ENCODE measurements around the gene IRF2BP2.

Gene IRF2BP2

DNA sequence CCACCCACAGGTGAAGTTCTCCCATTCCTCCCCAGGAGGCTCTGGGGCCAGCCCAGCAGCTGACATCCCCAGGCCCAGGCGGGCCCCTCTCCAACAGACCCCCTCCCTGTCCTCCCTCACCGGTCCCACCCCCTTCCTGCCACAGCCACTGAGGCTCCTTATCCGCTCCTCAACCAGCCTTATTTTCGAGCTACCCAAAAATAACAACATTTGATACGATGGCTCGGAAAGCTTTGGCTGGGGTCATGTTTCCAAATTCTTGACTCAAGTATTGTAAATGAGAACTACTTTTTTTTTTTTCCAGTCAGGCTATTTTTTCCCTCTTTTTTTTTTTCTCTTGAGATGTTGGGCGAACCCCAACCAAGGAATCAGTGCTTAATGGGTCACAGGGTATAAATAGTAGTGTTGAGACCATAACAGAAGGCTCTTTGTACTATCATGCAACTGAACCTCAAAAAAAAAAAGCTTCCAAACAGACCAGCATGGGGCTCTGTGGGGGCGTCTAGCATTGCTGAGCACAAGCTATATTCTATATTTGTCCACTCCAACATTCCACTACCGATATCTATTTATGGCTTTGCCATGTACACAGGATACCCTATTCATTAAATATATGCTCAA is 27.2 kb downstream of the IRF2BP2 start:
- no peak for DNase-seq

DNA sequence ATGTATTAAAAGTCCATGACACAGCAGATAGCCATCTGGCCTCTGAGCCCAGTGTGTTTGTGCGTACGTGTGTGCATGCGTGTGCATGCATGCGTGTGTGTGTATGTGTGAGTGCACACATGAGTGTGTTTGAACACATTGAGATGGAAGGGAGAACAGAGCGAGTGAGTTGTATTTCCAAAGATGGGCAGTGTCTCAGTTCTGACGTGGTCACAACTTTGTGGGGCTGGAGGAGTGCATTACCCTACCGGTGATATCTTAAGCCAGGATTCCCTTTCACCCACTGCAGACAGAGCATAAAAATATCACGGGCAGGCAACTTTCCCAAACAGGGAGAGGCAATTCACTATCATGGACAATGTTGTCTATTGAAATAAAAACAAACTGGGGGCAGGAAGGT is 27.8 kb downstream of the IRF2BP2 start:
- no peak for DNase-seq

GRCh38 chr1:234581063-234581714 is 28.8 kb downstream of the IRF2BP2 start:
- no peak for DNase-seq

DNA sequence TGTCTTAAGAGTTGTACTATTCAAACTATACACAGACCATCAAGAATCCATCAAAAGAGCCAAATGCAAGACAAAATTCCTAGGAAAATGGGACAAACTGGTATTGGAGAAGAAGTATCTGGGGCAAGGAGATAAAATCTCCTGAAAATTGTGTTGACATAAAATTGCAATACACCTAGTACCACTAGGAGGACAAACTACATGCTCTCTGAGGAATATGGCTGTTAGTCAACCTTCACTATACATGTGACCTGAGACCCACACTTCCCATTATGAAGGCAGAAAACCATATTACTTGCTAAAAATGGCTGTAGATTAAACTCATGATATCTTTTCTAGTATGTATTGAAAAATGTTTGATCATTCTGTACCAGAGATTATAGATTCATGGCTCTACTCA is 30.0 kb downstream of the IRF2BP2 start:
- DNase-seq: no peak

DNA sequence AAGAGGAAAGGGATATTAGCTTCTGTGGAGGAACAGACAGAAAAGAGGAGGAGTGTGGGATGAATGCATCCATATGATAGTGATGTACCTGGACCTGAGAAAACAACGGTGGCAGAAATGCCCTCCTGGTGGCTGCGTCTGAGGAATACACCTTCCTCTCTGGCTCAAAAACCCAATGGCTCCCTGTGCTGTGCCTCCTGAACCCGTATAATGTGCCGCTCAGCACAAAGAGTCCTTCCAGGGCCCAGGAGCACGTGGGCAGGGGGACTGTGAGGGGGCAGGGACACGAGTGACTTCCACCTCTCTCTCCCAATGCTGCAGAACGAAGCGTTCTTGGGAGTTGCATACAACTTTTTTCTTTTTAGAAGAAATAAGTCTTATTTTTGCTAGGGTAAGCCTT is 31.2 kb downstream of the IRF2BP2 start:
- no peak for DNase-seq

DNA sequence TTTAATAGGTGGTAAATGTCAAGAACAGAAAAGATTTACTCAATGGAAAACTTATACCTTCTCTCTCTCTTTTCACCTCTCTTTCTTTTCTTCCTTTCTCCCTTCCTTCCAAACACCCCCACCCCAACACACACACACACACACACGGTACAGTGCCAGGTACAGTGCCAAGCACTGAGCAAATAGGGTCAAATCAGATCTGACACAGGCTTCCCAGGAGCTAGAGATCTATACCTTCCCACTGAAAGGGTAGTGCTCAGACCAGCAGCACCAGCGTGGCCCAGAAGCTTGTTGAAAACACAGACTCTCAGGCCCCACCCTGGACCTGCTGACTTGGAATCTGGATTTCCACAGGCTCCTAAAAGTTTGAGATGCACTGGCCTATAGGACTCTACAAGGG is 31.9 kb downstream of the IRF2BP2 start:
- DNase-seq: no peak

DNA sequence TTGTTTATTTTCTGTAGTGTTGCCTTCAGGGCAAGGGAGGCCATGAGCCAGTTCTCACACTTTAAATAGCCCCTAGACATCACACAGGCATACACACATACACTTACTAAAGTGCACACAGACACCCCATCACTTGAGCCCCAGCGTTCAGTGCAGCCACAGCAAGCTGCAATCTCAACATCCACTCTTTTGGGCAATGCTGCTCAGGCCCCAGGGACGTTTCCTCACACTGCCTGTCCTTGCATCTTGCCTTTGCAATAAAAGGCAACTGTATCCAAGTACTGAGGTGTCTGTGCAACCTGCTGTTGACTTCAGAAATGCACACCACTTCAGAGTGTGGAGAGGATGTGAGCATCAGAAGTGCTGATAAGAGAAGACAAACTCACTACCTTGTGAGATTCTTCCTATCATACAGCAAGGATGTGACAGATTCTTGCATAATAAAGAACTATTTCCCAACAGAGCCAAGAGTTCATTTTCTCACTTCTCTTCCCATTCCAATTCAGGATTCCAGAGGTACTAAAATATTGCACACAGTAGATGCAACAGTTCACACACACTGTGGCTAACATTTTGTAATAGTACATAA is 36.2 kb downstream of the IRF2BP2 start:
- DNase-seq: no peak

GRCh38 chr1:234572966-234573365 is 37.0 kb downstream of the IRF2BP2 start:
- no peak for DNase-seq

- no peak for DNase-seq
These were observed 38.3 kb downstream of the IRF2BP2 start for GRCh38 chr1:234571702-234572101.

- no peak for DNase-seq
These were observed 39.5 kb downstream of the IRF2BP2 start for GRCh38 chr1:234570329-234571120.

GRCh38 chr1:234568345-234568744 is 41.6 kb downstream of the IRF2BP2 start:
- DNase-seq: no peak

DNA sequence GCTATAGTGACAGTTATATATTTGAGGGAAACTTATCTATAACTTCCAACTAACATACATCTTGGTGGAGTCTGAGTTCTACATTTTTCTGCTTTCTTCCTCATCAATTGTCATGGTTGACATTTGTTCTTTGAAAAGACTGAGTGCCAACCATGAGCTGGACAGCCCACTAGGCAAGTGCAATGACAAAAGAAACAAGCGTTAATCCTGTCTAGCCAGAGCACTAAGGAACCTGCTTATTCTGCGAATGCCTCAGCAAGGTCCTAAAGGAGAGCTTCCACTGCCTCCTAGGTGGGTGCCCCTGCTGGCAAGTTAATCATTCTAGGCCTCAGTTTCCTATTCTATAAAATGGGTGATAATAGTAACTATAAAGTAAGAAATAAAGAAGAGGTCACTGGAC is 44.8 kb downstream of the IRF2BP2 start:
- DNase-seq: no peak

- no peak for DNase-seq
These were observed 45.6 kb downstream of the IRF2BP2 start for GRCh38 chr1:234564035-234565029.

DNA sequence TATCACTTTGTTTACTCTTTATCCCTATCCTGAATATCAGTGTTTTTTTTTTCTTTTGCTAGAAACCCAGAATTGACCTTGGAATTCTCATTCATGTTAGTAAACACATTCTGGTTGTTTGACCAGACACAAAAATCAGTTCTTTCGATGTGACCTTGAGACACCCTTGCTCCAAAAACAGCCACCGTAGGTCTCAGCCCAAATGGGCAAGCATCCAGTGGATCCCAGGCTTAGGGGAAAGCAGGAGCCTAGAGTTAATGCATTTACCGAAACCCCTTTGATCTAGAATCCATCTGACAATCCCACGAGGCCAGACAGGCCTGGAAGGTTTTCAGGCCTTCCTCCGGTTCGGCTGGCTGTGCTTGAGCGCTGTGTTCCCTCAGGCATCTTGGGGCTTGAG is 47.6 kb downstream of the IRF2BP2 start:
- no peak for DNase-seq

GRCh38 chr1:234561319-234561718 is 48.7 kb downstream of the IRF2BP2 start:
- DNase-seq: no peak

- DNase-seq: no peak
These were observed 49.9 kb downstream of the IRF2BP2 start for GRCh38 chr1:234559902-234560676.

- DNase-seq: no peak
These were observed 50.7 kb downstream of the IRF2BP2 start for GRCh38 chr1:234559152-234559901.

GRCh38 chr1:234558330-234558836 is 51.6 kb downstream of the IRF2BP2 start:
- DNase-seq: no peak

DNA sequence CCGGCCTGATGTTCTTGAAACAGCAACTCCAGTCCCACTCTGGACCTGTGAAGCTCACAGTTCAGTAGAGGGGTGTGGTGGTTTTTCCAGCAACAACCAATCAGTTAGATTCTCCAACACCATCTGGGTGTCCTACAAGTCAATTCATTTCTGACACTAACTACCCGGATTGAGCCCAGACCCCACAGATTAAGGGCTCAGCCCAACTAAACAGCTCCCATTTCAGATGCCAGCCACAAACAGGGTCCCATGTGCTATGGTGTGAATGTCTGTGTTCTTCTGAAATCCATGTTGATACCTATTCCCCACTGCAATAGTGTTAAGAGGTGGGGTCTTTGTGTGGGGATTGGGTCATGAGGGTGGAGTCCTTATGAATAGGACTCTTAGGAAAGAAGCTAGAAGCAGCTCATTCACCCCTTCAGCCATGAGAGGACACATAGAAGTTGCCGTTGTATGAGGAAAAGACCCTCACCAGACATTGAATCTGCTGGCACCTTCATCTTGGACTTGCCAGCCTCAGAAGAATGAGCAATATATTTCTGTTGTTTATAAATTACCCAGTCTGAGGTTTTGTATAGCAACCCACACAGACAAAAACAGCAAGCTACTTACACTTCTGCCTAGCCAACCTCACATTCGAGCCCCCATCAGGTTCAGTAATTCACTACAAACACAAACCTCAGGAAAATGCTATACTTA is 53.6 kb downstream of the IRF2BP2 start:
- DNase-seq: no peak

Measured in NCI-H1105 (cell line).